ENCODE results near the gene ATP2C2.

ATP2C2 gene

DNA sequence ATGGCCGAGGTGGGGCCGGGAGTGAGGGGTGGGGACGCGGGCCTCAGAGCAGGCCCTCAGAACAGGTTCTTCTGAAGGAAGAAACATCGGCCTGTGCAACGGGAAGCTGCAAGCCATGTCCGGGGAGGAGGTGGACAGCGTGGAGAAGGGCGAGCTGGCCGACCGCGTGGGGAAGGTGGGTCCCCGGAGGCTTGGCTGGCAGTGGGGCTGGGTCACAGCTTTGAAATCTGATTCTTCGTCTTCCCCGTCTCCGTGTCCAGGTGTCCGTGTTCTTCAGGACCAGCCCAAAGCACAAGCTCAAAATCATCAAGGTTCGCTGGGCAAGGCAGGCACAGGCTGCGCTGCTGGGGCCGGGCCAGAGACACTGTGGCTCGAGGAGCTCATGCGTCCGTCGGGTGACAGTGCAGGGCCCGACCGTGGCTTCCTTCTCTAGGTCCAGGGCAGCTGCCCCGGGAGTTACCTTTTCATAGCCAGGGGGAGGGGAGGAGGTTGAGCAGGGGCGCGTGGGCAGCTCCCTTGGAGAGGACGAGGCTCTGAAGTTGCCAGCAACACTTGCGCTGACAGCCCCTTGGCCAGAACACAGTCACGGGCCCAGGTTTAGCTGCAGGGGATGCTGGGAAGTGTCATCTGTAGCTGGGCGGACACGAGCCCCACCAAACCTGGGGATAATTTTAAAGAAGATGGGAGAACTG, 84.9 kb downstream of the ATP2C2 start:
- no peak for DNase-seq

- DNase-seq = no peak
Measured at GRCh38 chr16:84454611-84455010, 86.3 kb downstream of the ATP2C2 start.

DNA sequence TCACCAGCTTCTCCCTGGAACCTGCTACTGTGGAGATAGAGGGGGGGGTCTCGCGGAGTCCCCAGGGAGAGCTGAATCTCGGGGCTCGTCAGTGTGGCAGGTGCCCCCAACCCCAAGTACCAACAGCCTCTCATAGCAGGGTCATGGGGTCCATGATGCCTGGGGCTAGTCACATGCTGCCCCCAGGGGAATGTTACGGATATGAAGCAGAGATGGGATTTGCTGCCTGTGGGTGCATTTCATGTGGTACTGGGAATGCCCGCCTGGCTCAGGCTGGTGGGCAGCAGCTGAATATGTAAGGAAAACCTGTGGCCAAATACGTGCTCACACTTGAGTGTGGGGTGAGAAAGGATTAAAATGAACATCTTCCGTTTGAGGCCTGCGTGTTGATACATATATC, 86.7 kb downstream of the ATP2C2 start:
- DNase-seq = no peak

DNA sequence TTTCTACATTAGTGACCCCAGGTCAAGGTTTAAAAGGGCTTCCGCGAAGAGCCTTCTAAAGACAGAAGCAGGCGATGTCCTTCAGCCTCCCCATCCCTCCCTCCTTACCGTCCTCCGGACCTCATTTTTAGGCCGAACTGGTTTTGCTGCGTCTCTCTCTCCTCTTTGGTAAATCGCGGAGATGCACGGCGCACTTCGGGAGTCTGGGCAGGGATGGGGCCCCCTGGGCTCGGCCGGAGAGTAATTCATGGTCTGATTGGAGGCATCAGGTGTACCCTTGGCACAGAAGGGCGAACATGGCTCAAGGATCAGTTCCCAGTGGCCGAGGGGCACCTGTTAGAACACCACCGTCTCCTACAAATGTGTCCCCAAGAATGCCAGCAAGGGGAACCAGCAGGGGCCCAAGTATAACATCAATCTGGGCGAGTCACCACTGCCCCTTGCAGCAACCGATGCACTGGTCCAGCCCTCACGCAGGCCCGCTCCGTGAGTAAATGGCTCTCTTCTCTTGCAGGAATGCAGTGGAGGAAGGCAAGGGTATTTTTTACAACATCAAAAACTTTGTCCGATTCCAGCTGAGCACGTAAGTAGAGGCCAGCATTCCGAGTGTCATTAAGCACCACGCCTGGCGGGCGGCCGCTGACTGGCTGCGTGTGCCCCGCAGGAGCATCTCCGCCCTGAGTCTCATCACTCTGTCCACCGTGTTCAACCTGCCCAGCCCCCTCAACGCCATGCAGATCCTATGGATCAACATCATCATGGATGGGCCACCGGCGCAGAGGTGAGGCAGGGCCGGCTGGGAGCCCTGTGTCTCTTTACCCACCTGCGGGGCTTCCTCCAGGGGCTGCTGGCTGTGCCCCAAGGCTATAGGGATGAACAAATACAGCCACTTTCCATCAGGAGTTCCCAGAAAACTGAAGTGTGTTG, 90.5 kb downstream of the ATP2C2 start:
- DNase-seq = no peak

- no peak for DNase-seq
Measured at GRCh38 chr16:84459533-84459894, 91.2 kb downstream of the ATP2C2 start.

DNA sequence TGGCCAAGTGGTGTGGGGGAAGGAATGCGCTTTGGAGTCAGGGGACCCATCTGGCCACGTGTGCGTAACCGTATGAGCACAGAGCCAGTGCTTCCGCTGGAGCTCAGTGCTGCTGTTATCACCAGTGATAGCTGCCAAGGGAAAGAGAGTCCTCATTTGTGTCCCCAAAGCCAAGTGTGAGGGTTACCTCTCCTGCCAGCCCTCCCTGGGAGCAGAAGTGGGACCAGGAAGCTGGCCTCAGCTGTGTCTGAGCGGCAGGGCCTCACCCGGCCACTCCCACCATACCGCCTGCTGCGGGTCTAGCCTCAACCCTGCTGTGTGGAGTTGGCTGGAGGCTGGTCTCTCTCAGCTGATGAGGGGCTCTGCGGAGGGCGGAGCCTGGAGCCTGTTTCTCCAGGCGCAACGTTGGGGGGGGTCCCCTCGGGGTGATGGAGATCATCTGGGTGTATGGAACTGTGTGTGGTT, 91.6 kb downstream of the ATP2C2 start:
- DNase-seq = no peak

DNA sequence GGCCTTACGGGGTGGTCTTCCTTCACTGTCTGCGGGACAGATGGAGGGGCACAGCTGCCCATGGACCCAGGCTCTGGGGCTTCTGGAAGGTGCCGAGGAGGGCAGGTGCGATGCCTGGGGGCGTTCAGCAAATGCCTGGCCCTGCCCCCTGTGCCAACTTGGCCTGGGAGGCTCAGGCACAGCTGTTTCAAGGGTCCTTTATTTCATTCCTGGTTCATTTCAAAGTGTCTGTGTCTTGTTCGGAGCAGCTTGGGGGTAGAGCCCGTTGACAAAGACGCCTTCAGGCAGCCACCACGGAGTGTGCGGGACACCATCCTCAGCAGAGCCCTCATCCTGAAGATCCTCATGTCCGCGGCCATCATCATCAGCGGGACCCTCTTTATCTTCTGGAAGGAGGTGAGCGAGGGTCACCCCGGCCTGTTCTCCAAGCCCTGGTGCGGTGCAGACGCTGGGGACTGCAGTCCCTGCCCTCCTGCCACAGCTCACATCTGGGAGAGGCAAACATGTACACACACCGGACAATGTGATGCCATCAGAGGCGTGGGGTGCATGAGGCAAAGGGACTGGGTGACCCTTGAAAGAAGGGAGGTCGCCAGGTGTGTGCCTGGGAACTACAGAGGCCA, 92.2 kb downstream of the ATP2C2 start:
- no peak for DNase-seq

DNA sequence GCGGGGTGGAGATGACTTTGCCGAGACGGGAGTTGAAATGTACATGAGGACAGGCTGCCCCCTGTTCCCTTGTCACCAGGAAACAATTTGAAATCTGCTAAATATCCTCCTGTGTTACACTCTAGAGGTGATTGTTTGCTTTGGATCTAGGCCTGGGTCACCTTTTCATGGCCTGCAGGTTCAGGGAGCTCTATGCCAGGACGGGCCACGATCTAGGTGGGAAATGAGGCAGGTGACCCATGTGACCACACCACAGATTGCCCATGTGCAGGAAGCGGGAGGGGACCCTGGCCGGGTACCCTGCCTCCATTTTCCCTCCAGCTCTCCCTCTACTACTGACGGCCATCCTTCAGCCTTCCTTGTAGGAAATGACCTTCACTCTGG, 92.7 kb downstream of the ATP2C2 start:
- DNase-seq = no peak

DNA sequence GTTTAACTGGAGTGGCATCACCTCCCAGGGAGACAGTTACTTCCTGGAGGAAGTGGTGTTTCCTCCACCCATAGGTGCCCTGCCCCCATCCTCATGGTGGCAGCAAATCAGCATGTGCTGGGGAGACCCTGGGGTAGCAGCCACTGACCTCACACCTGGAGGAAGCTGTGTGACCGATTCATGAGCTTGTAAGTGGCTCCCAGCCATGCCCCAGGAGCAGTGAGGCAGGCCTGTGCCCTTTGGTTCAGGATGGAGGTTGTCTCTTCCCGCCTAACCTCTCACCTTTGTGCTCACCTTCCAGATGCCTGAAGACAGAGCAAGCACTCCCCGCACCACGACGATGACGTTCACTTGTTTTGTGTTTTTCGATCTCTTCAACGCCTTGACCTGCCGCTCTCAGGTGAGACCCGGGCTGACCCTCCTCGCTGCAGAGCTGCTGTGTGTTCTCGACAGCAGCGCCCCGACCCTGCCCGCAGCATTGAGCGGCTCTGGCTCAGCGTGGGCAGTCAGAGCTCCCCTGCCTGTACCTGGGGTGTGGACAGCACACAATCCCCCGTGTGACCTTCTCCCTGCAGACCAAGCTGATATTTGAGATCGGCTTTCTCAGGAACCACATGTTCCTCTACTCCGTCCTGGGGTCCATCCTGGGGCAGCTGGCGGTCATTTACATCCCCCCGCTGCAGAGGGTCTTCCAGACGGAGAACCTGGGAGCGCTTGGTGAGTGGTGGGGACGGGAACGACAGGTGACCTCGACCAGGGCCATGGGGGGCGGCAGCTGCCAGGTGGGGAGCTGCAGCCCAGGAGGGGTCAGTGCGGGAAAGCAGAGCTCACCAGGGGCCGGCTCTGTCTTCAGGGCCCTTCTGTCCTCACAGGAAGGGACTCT, 93.3 kb downstream of the ATP2C2 start:
- DNase-seq = no peak

GRCh38 chr16:84462296-84463210, 94.2 kb downstream of the ATP2C2 start:
- DNase-seq = no peak

GRCh38 chr16:84463221-84463620, 94.9 kb downstream of the ATP2C2 start:
- DNase-seq = no peak

DNA sequence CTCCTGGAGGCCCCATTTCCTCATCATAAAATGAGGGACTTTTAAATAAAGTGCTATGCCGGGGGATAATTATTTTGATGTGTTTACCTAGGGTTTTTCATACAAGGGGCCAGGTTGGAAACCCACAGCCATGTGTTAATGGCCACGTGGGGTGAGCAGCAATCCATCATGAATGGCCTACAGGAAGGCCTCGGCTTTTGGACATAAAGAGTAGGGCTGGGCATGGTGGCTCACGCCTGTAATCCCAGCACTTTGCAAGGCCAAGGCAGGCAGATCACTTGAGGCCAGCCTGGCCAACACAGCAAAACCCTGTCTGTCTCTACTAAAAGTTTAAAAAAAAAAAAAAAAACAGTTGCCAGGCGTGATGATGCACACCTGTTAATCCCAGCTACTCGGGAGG, 95.8 kb downstream of the ATP2C2 start:
- DNase-seq = no peak

GRCh38 chr16:84465154-84465553, 96.8 kb downstream of the ATP2C2 start:
- DNase-seq = no peak

DNA sequence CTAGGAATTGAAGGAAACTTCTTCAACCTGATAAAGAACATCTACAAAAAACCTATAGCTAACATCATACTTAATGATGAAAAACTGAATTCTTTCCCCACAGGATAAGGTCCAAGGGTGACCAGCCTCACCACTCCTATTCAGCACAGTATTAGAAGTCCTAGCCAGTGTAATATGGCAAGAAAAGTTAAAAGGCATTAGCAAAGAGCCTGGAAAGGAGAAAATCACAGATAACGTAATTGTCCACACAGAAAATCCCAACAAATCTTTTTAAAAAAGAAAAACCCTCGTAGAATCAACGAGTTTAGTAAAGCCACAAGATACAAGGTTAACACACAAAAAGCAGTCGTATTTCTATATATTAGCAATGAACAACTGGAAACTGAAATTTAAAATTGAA, 98.4 kb downstream of the ATP2C2 start:
- no peak for DNase-seq

DNA sequence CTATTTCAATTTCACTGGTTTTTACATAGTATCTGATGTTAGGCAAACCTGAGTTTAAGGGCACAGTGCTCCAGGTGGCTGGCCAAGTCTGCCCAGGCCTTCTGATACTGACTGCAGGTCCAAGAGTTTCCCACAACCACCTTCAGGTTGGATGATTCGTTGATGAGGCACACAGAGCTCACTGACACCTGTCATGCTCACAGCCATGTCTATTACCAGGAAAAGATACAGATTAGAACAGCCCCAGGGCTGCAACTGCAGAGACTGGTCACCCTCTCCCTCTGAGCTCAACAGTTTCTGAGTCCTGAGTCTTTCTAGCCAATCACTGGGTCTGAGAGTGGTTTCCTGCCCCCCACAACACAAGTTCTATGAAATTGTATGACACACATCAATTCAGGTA, 98.9 kb downstream of the ATP2C2 start:
- DNase-seq = no peak

DNA sequence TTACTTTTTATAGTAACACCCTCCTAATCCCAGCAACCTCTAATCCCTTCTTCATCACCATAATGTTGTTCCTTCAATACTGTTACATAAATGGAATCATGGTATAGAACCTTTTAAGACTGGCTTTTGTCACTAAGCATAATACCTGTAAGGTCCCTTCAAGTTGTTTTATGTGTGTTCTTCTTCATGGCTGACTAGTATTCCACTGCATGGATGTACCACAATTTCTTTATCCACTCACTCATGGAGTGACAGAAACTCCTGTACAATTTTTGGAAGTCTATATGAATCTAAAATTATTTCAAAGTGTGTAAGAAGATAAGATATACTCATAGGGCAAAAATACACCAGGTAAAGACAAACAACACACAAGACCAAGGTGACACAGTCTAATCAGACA, 99.4 kb downstream of the ATP2C2 start:
- no peak for DNase-seq

- DNase-seq = no peak
Measured at GRCh38 chr16:84471316-84471715, 103.0 kb downstream of the ATP2C2 start.

GRCh38 chr16:84471966-84472365, 103.6 kb downstream of the ATP2C2 start:
- DNase-seq = no peak

DNA sequence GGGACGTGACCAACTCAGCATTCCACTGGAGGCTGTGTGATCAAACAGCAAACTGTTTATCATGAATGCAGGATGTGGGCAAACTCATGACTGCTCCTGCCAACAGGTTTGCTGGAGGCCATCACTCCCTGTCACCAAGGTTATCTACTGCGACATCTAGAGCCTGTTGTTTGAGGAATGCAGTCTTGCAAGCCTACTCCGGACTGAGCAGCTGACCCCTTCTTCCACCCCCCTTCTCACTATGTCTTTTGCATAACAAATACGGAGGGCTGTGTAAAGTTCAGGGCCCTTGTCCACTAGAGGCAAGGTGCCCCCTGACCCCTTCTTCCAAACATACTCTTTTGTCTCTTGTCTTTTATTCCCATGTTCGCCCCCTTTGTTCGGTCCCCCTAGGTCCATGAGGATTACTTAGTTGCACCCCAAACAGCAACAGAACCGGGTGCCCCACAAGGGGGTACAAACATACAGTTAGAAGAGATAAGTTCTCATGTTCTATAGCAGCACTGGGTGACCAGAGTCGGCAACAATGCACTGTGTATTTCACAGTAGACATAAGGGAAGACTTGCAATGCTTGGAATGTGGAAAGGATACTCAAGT, 107.4 kb downstream of the ATP2C2 start:
- DNase-seq = no peak

DNA sequence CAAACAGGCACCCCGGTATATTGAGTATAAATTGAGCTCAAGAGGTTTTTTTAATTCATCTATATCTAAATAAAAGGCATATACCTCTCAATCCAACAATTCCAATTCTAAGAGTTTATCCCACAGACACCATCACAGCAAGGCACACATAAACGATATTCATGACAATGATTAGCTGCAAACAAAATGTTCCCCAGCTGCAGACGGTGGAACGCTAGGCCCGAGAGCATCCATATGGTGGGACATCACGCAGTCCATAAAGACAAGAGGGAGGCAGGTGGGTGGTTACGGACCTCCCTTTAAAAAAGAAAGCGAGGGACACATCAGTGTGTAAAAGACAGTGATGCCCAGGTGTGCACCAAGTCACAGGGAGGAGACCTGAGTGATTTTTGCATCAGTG, 108.1 kb downstream of the ATP2C2 start:
- no peak for DNase-seq

GRCh38 chr16:84477661-84478060, 109.3 kb downstream of the ATP2C2 start:
- DNase-seq = no peak

Measured in suppressor macrophage (primary cell).